ENCODE measurements around the gene CMSS1. TPM values are rescaled to one million over a fixed set of nuclear protein-coding genes. Genes with fewer than 3 reads are reported as not detected.

CMSS1 gene
- total and polyA plus RNA-seq, 5 donors from 2014 or later: 20.5 to 34.0 (median 22.0) TPM

DNA sequence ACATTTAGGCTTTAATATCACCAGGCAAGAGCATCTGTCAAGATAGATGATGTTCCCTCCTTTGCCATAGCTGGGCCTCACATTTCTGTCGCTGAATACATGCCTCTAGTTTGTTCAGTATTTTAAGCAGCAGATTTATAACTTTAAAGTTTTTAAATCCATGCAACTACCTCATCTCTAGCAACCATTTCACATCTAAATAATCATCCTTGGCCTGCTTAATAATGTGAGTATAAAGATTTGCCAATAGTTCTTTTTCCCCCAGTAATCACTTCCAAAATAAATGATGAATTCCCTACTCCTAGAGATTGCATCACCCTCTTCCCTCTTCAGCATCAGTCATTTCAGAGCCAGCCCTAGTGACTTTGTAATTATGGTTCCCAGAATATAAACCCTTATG lies 332.8 kb downstream of the CMSS1 start:
- no peak overlapping the region for H3K27ac Mint-ChIP-seq
- peaks cover 0 to 2% (median 0%) of the 10 kb centered on the region in 4 donors for H3K4me1 Mint-ChIP-seq
- H3K27ac ChIP-seq (ENCODE audit: insufficient read depth, low read length, poor library complexity, severe bottlenecking): no peak overlapping the region
- H3K4me3 ChIP-seq (ENCODE audit: low read depth, low read length): no peak overlapping the region
- H3K4me1 ChIP-seq (ENCODE audit: control insufficient read depth, insufficient read depth, low read length, poor library complexity, severe bottlenecking): no peaks in the 10 kb centered on the region
- peaks cover 48% of the 10 kb centered on the region for H3K36me3 Mint-ChIP-seq
- peaks cover 12% of the 10 kb centered on the region for H3K36me3 ChIP-seq (ENCODE audit: control insufficient read depth, insufficient read depth, low read length)
- H3K9me3 ChIP-seq (ENCODE audit: control insufficient read depth in 2 of 2, low read length in 2 of 2): peaks cover 0 to 4% of the 10 kb centered on the region in 2 experiments
- H3K4me3 Mint-ChIP-seq: no peak overlapping the region
- H3K27me3 Mint-ChIP-seq: no peaks in the 10 kb centered on the region
- H3K9me3 Mint-ChIP-seq: peaks cover 1 to 11% (median 6%) of the 10 kb centered on the region in 7 donors
- H3K27me3 ChIP-seq (ENCODE audit: control insufficient read depth, insufficient read depth, low read length): no peaks in the 10 kb centered on the region
- DNase-seq (no peak), ATAC-seq (ENCODE audit: low read depth in 2 of 2) (no peak)

DNA sequence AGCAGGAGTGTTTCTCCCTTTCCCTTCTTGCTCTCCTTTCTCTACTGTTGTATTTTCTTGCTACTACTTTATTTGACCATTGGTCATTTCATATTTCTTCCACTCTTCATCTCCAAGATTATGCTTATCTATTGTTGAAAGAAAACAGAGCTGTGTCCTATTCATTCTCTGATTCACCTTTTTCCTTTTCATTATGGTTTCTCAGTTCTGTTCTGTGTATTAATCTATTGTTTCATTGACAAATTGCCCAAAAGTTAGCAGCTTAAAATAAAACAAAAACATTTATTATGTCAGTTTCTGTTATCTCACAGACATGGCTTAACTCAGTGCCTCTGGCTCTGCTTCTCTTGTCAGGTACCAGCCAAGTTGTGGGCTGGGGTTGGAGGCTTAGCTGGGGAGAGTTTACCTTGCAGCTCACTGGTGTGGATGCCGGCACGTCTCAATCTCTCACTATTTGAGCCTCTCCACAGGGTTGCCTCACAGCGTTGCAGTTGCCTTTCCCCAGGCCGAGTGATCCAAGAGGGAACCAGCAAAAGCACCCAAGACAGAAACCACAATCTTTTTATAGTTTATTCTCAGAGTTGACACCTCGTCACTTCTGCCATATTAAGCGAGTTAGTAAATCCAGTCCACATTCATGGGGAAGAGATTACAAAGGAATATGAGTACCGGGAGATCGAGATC lies 333.5 kb downstream of the CMSS1 start:
- no peak overlapping the region for H3K4me3 Mint-ChIP-seq
- peaks cover 0 to 2% (median 0%) of the 10 kb centered on the region in 4 donors for H3K4me1 Mint-ChIP-seq
- ATAC-seq (ENCODE audit: low read depth in 2 of 2): no peak
- Histone ChIP-seq H3K9me3 (ENCODE audit: control insufficient read depth in 2 of 2, low read length in 2 of 2) (peaks cover 0 to 5% of the 10 kb centered on the region in 2 experiments), H3K27ac (ENCODE audit: insufficient read depth, low read length, poor library complexity, severe bottlenecking) (no peak overlapping the region), H3K4me1 (ENCODE audit: control insufficient read depth, insufficient read depth, low read length, poor library complexity, severe bottlenecking) (no peaks in the 10 kb centered on the region), H3K36me3 (ENCODE audit: control insufficient read depth, insufficient read depth, low read length) (peaks cover 12% of the 10 kb centered on the region), H3K27me3 (ENCODE audit: control insufficient read depth, insufficient read depth, low read length) (no peaks in the 10 kb centered on the region), H3K4me3 (ENCODE audit: low read depth, low read length) (no peak overlapping the region)
- no peak for DNase-seq
- no peaks in the 10 kb centered on the region for H3K27me3 Mint-ChIP-seq
- peaks cover 1 to 11% (median 7%) of the 10 kb centered on the region in 7 donors for H3K9me3 Mint-ChIP-seq
- H3K36me3 Mint-ChIP-seq: peaks cover 51% of the 10 kb centered on the region
- no peak overlapping the region for H3K27ac Mint-ChIP-seq

DNA sequence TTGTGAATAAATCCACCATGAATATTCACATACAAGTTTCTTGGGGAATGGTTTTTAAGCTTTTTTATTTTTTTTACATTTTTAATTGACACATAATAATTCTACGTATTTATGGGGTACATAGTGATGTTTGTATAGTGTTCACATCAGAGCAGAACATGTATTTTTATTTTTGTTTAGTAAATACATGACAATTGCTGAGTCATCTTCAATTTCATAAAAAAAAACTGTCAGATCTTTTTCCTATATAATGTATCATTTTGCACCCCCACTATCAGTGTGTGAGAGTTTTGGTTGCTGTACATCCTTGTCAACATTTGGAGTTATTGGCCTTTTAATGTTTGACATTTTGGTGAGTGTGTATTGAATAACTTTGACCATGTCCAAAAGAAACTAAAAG lies 336.5 kb downstream of the CMSS1 start:
- H3K27ac Mint-ChIP-seq: no peak overlapping the region
- Histone ChIP-seq H3K36me3 (ENCODE audit: control insufficient read depth, insufficient read depth, low read length) (peaks cover 12% of the 10 kb centered on the region), H3K4me1 (ENCODE audit: control insufficient read depth, insufficient read depth, low read length, poor library complexity, severe bottlenecking) (no peaks in the 10 kb centered on the region), H3K27me3 (ENCODE audit: control insufficient read depth, insufficient read depth, low read length) (no peaks in the 10 kb centered on the region), H3K27ac (ENCODE audit: insufficient read depth, low read length, poor library complexity, severe bottlenecking) (no peak overlapping the region), H3K9me3 (ENCODE audit: control insufficient read depth in 2 of 2, low read length in 2 of 2) (peaks cover 0 to 5% of the 10 kb centered on the region in 2 experiments), H3K4me3 (ENCODE audit: low read depth, low read length) (no peak overlapping the region)
- no peaks in the 10 kb centered on the region for H3K27me3 Mint-ChIP-seq
- peaks cover 0 to 4% (median under 1%) of the 10 kb centered on the region in 4 donors for H3K4me1 Mint-ChIP-seq
- DNase-seq (no peak), ATAC-seq (ENCODE audit: low read depth in 2 of 2) (no peak)
- H3K4me3 Mint-ChIP-seq: no peak overlapping the region
- H3K9me3 Mint-ChIP-seq: peaks cover 6 to 16% (median 9%) of the 10 kb centered on the region in 7 donors
- peaks cover 54% of the 10 kb centered on the region for H3K36me3 Mint-ChIP-seq

DNA sequence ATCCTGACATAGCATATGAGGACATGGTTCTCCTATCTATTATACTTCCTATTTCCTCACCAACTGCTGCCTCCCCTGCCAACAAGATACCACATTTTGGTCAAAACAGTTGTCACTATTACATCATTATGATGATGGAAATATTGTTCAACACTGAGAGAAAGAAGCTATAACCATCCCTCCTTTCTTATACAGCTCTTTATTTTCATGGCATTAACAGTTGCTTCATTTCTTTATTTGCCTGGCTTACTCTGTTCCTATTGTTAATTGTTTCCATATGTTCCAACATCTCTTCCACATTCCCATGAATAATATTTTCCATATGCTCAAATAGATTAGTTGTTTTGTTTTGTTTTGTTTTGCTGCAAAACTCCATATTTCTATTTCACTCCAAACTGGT lies 337.5 kb downstream of the CMSS1 start:
- Histone ChIP-seq H3K4me3 (ENCODE audit: low read depth, low read length) (no peak overlapping the region), H3K27ac (ENCODE audit: insufficient read depth, low read length, poor library complexity, severe bottlenecking) (no peak overlapping the region), H3K9me3 (ENCODE audit: control insufficient read depth in 2 of 2, low read length in 2 of 2) (peaks cover 0 to 5% of the 10 kb centered on the region in 2 experiments), H3K36me3 (ENCODE audit: control insufficient read depth, insufficient read depth, low read length) (peaks cover 8% of the 10 kb centered on the region), H3K4me1 (ENCODE audit: control insufficient read depth, insufficient read depth, low read length, poor library complexity, severe bottlenecking) (no peaks in the 10 kb centered on the region), H3K27me3 (ENCODE audit: control insufficient read depth, insufficient read depth, low read length) (no peaks in the 10 kb centered on the region)
- ATAC-seq (ENCODE audit: low read depth in 2 of 2): no peak
- no peaks in the 10 kb centered on the region for H3K27me3 Mint-ChIP-seq
- H3K27ac Mint-ChIP-seq: no peak overlapping the region
- H3K9me3 Mint-ChIP-seq: peaks cover 6 to 16% (median 9%) of the 10 kb centered on the region in 7 donors
- H3K4me3 Mint-ChIP-seq: no peak overlapping the region
- no peak for DNase-seq
- H3K36me3 Mint-ChIP-seq: peaks cover 45% of the 10 kb centered on the region
- H3K4me1 Mint-ChIP-seq: peaks cover 0 to 4% (median 0%) of the 10 kb centered on the region in 4 donors

DNA sequence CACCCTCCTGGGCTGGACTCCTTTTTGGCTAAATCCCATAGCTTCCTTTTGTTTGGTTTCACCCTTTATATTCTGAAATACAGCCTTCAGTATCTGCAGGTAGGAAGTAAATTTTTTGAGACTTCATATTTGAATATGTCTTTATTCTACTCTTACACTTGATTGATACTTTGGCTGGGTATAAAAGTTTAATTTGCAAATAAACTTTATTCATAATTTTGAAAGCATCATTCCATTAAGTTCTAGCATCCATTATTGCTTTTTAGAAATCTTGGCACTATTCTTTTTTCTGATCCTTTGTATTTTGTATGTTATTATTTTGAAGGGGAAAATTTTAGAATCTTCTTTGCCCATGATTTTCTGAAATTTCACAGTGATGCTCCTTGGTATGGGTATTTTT lies 337.9 kb downstream of the CMSS1 start:
- Mint-ChIP-seq H3K36me3 (peaks cover 43% of the 10 kb centered on the region), H3K4me1 (peaks cover 0 to 4% (median 0%) of the 10 kb centered on the region in 4 donors), H3K4me3 (no peak overlapping the region), H3K27me3 (no peaks in the 10 kb centered on the region), H3K27ac (no peak overlapping the region), H3K9me3 (peaks cover 6 to 16% (median 9%) of the 10 kb centered on the region in 7 donors)
- Histone ChIP-seq H3K27me3 (ENCODE audit: control insufficient read depth, insufficient read depth, low read length) (no peaks in the 10 kb centered on the region), H3K4me3 (ENCODE audit: low read depth, low read length) (no peak overlapping the region), H3K27ac (ENCODE audit: insufficient read depth, low read length, poor library complexity, severe bottlenecking) (no peak overlapping the region), H3K4me1 (ENCODE audit: control insufficient read depth, insufficient read depth, low read length, poor library complexity, severe bottlenecking) (no peaks in the 10 kb centered on the region), H3K9me3 (ENCODE audit: control insufficient read depth in 2 of 2, low read length in 2 of 2) (peaks cover 0 to 5% of the 10 kb centered on the region in 2 experiments), H3K36me3 (ENCODE audit: control insufficient read depth, insufficient read depth, low read length) (peaks cover 8% of the 10 kb centered on the region)
- DNase-seq (no peak), ATAC-seq (ENCODE audit: low read depth in 2 of 2) (no peak)

DNA sequence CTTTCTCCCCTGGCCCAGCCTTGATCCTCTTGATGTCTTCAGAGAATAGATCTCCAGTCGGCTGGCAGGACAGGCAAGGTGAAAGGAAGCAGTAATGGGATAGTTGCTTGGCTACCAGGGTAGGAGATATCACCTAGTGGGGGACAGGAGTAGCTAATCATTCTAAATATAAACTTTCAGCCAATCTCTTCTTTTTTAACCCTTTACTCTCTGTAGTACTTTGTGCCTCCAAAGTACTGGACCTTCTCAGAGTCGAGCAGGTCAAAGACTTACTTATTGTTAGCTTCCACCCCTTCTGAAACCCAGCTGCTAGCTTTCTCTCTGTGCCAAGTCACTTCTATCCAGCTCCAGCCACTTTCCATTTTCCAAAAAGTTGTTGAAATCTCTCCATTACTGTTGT lies 340.0 kb downstream of the CMSS1 start:
- H3K27ac Mint-ChIP-seq: no peak overlapping the region
- peaks cover 0 to 5% of the 10 kb centered on the region in 2 experiments for H3K9me3 ChIP-seq (ENCODE audit: control insufficient read depth in 2 of 2, low read length in 2 of 2)
- H3K4me3 ChIP-seq (ENCODE audit: low read depth, low read length): no peak overlapping the region
- H3K27me3 ChIP-seq (ENCODE audit: control insufficient read depth, insufficient read depth, low read length): no peaks in the 10 kb centered on the region
- DNase-seq (no peak), ATAC-seq (ENCODE audit: low read depth in 2 of 2) (no peak)
- H3K4me1 Mint-ChIP-seq: peaks cover 0 to 4% (median 0%) of the 10 kb centered on the region in 4 donors
- peaks cover 32% of the 10 kb centered on the region for H3K36me3 Mint-ChIP-seq
- no peak overlapping the region for H3K4me3 Mint-ChIP-seq
- H3K36me3 ChIP-seq (ENCODE audit: control insufficient read depth, insufficient read depth, low read length): no peaks in the 10 kb centered on the region
- no peaks in the 10 kb centered on the region for H3K27me3 Mint-ChIP-seq
- H3K27ac ChIP-seq (ENCODE audit: insufficient read depth, low read length, poor library complexity, severe bottlenecking): no peak overlapping the region
- H3K9me3 Mint-ChIP-seq: peaks cover 6 to 16% (median 8%) of the 10 kb centered on the region in 7 donors
- no peaks in the 10 kb centered on the region for H3K4me1 ChIP-seq (ENCODE audit: control insufficient read depth, insufficient read depth, low read length, poor library complexity, severe bottlenecking)

DNA sequence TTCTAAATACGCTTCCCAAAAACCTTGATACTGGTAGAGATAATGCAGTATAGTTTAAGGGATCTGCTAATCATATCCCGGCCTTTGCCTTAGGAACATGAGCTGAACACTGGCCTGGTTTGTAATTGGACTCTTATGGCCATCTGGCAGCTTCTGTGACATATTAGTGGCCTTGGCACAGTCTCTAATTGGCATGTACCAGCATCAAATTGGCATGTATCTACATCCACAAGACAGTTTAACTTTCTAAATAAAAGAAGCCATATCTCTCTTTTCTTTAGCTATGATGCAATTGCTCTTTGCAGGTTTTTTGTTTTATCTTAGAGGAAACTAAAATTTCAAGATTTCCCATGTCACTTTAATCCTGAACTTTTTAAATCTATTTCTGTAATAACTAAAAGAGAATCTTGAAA lies 341.3 kb downstream of the CMSS1 start:
- H3K27ac ChIP-seq (ENCODE audit: insufficient read depth, low read length, poor library complexity, severe bottlenecking): no peak overlapping the region
- no peaks in the 10 kb centered on the region for H3K4me1 ChIP-seq (ENCODE audit: control insufficient read depth, insufficient read depth, low read length, poor library complexity, severe bottlenecking)
- Mint-ChIP-seq H3K27ac (no peak overlapping the region), H3K27me3 (no peaks in the 10 kb centered on the region), H3K4me1 (peaks cover 0 to 4% (median 0%) of the 10 kb centered on the region in 4 donors), H3K4me3 (no peak overlapping the region), H3K9me3 (peaks cover 6 to 16% (median 7%) of the 10 kb centered on the region in 7 donors), H3K36me3 (peaks cover 25% of the 10 kb centered on the region)
- no peak overlapping the region for H3K4me3 ChIP-seq (ENCODE audit: low read depth, low read length)
- H3K27me3 ChIP-seq (ENCODE audit: control insufficient read depth, insufficient read depth, low read length): no peaks in the 10 kb centered on the region
- H3K36me3 ChIP-seq (ENCODE audit: control insufficient read depth, insufficient read depth, low read length): no peaks in the 10 kb centered on the region
- no peak for ATAC-seq (ENCODE audit: low read depth in 2 of 2)
- DNase-seq: no peak
- H3K9me3 ChIP-seq (ENCODE audit: control insufficient read depth in 2 of 2, low read length in 2 of 2): peaks cover 0 to 5% of the 10 kb centered on the region in 2 experiments

Measured in CD4-positive, CD25-positive, alpha-beta regulatory T cell (primary cell).